Activated CD4-positive, CD25-positive, alpha-beta regulatory T cell (primary cell): ENCODE data around the gene COL20A1.

Experiments
- DNase-seq, 4 experiments: peaks; one replicate each; lab custom pipeline; 2025; lab: John Stamatoyannopoulos, UW

The COL20A1 gene

DNA sequence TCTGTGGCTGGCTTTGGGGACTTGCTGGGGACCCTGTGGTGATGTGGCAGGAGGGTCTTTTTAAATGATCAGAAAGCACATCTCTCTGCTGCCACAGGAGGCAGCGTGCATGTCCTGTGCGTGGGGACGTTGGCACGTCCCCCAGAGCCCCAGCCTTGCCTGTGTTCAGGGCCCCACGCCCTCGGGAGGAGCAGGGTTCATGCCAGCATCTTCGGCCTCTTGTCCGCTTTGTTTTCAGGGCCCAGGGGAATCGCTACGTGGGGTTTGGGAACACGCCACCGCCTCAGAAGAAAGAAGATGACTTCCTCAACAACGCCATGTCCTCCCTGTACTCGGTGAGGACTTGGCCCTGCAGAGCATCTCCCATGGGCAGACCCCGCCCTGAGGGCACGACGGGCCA lies 14.3 kb upstream of the COL20A1 start:
- DNase-seq, result no peak

DNA sequence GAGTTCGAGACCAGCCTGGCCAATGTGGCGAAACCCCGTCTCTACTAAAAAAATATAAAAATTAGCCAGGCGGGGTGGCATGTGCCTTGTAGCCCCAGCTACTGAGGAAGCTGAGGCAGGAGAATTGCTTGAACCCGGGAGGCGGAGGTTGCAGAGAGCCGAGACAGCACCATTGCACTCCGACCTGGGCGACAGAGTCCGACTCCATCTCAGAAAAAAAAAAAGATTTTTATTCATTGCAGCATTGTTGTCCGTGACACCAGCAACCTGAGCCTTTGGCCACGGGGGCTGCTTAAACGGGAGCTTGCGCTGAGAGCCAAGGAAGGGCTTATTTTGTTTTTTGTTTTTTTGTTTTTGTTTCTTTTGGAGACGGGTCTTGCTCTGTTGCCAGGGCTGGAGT lies 13.1 kb upstream of the COL20A1 start:
- no peak for DNase-seq

DNA sequence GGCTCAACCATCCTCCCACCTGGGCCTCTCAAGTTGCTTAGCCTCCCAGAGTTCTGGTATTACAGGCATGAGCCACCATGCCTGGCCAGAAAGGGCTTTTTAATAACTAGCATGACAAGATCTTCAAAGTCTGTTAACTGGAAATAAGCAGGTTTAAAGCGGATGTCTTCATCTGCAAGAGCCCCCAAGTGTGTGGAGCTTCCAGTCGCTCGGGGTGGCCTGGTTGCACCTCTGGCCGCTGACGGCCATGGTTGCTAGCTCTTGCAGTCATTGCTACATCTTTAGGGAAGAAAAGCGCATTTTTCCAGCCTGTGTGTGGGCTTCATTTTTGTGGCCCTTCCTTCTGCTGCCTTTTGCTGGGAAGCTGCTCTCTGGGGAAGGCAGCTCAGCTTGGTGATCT lies 12.6 kb upstream of the COL20A1 start:
- DNase-seq, result no peak

DNA sequence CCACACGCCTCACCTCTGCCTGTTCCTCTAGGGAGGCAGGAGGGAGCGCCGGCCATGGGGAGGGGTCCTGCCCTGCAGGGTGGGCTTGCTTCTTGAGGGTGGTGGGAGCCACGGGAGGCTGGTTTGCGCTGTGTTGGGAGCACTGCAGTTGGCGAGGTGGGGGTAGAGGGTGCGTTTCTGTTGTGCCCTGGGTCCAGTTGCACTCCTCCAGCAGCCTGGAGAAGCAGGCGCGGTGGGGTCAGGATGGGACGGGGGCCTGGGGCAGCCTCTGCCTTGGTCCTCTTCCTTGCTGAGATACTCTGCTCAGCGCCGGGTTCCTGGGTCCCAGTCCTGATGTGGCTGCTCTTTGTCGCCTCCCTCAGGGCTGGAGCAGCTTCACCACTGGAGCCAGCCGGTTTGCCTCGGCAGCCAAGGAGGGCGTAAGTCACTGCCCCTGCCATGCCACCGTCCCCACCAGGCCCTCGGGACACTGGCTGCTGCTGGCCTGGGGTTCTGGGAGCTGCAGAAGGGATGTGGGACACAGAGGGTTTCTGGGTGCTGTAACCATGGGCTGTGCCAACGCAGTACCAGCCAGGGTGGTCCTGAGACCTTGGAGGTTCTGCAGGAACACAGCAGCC lies 11.9 kb upstream of the COL20A1 start:
- DNase-seq, result no peak

DNA sequence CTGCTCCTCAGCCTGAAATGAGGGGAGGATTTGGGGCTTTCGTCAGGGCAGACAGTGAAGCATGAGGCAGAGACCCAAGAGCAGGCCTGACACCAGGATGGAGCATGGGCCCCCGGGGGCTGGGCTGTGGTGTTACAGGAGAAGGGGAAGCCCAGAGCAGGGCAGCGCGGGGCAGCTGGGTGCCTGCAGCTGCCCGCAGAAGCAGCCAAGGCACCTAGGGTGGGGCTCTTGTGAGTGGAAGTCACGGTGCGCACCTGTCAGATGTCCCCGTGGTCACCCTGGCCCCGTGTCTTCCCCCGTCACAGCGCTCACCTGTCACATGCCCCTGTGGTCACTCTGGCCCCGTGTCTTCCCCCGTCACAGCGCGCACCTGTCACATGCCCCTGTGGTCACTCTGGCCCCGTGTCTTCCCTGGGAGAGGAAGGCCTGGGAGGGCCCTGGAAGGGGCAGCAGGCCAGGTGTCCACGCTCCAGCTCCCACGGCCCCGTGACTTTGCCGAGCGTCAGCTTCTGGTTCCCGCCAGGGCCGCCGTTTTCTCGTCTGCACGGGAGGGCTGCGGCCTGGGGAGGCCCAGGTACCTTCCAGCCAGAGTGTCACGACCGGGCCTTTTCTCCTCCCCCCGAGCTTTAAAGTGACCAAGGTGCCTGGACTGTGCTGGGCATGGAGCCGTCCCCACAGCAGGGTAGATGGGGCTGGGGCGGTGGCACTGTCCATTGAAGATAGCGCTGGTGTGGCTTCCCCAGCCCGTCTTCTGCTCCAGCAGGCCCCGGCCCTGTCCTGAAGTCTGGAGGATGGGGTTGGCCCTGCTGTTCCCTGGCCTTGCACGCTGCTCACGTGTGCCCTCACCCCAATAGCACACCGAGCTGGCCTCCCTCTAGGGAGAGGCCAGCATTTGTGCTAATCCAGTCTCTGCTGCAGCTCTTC lies 11.0 kb upstream of the COL20A1 start:
- no peak for DNase-seq

DNA sequence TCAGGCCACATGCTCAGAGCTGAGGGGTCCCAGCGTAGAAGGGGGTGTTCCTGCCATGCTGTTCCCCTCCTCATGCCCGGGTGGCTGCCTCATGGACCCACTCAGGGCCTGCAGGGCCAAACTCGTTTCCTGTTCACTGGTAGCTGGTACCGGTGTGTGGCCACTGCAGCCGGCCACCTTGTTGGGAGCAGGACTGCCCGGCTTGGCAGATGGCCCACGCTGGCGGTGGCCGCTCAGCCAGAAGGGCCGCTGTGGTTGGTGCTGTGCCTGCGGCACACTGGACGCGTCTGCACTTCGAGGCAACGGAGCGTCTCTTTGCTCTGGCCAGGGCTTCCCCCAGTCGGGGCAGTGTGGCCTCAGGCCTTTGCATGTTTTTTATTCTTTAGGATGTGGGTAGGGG lies 10.0 kb upstream of the COL20A1 start:
- DNase-seq, result no peak

DNA sequence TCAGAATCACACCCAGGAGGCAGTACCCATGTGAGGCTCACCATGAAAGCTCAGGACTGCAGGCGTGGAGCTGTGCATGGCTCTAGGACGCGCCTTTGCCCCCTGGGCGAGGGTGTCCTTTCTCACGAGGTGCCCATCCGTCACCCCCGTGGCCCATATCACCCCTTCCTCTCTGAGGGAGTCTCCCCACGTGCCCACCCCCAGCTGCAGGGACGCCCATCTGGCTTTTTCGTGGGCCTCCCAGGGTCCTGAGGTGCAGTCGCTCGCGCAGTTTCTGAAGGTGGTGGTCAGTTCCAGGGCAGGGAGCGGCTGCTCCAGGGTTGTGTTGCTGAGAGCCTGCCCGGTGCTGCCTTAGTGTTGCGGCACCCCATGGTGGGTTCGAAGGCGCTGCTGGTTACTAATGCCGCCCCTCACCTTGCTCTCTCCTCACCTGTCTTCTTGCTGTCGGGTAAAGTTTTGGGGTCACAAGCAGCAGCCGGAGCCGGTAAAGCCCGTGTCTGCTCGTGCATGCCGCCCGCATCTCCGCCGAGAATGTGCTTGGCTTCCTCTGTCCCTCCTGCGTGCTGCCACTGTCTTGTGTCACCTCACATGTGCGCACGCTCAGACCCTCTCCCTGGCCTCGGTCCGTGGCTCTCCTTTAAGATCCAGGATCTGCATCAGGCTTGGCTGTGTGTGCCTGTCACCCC lies 9.4 kb upstream of the COL20A1 start:
- no peak for DNase-seq

DNA sequence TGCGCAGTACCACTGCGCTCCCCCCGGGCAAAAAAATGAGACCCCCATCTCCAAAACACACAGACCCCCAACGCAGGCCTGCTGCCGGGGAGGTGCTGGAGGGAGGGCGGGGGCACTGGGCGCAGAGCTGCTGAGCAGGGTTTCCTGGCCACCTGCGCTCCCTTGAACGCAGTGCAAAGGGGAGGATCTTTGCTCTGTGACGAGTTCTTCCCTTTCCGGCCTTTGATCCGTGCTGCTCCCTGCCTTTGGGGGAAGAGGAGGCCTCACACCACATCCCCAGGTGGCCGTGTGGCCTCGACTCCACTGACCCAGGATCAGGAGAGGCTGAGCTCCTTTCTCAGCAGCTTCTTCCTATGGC lies 8.9 kb upstream of the COL20A1 start:
- no peak for DNase-seq

DNA sequence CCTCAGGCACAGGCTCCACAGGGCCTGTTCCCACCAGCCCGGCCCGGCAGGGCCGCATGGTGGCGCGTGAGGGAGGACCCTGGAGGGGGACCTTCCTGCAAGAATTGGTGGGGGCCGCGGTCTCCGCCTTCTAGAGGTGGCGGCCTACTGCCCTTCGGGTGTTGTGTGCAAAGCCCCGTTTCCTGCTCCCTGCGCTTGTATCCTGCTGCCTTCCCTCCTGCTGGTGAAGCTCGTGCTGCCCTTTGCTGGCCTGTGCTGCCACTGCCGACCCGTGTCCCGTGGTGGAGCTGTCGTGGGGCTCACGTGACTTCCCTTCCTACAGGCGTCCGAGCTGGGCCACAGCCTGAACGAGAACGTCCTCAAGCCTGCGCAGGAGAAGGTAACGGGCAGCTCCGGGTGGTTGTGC lies 8.4 kb upstream of the COL20A1 start:
- DNase-seq, result no peak

DNA sequence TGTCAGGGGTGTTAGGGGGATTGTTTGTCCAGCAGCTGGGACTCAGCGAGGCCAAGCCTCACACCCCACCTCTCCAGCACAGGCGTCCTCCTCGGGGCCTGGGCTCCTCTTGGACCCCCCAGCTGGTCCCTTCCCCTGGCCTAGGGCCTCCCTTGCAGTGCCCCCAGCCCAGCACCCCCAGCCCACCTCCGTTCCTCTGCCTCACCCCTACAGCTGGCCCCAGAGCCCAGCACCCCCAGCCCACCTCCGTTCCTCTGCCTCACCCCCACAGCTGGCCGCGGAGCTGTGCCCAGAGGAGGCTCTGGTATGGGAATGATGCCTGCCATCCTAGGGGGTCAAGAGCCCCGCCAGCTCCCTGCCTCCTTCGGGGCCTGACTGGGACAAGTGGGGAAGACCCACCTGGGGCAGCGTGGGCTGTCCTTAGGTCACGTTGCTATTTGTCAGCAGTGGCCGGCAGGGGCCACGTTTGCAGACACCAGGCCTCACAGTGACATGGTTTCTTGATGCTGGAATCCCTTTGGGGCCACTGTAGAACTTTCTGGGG lies 7.9 kb upstream of the COL20A1 start:
- no peak for DNase-seq

DNA sequence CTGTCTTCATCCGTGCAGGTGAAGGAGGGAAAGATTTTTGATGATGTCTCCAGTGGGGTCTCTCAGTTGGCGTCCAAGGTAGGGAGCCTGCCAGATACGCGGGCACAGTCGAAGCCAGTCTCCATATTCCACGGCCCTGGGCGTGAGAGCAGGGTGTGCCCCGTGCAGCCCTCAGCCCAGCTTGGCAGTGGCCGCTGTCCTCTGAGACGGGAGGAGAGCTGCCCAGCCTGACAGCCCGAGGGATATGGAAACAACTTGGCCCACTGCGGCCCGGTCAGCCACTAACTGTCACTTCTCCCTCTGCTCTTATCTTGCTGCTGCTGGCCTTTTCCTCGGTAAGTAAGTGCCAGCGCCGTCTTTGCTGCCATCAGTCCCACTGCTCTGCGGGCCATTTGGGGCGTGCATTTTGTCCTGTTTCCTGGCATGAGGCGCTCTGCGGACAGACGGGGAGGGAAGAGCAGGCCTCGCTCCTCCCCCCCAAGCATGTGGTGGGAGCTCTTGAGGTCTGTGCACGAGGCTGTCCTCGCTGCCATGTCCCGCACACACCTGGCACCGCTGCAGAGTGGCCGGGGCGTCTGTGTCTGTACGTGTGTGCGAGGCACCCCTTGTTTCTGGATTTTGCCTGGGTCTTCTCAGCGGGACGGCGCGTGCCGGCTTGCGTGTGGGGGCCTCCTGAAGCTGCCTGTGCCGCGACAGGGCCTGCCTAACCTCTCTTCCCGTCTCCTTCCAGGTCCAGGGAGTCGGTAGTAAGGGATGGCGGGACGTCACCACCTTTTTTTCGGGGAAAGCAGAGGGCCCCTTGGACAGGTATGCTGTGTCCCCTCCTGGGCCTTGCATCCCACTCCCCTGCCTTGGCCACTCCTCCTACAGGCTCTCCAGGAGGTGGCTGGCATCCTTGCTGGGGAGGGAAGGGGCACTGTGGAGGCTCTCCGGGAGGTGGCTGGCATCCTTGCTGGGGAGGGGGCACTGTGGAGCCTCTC lies 7.1 kb upstream of the COL20A1 start:
- no peak for DNase-seq

DNA sequence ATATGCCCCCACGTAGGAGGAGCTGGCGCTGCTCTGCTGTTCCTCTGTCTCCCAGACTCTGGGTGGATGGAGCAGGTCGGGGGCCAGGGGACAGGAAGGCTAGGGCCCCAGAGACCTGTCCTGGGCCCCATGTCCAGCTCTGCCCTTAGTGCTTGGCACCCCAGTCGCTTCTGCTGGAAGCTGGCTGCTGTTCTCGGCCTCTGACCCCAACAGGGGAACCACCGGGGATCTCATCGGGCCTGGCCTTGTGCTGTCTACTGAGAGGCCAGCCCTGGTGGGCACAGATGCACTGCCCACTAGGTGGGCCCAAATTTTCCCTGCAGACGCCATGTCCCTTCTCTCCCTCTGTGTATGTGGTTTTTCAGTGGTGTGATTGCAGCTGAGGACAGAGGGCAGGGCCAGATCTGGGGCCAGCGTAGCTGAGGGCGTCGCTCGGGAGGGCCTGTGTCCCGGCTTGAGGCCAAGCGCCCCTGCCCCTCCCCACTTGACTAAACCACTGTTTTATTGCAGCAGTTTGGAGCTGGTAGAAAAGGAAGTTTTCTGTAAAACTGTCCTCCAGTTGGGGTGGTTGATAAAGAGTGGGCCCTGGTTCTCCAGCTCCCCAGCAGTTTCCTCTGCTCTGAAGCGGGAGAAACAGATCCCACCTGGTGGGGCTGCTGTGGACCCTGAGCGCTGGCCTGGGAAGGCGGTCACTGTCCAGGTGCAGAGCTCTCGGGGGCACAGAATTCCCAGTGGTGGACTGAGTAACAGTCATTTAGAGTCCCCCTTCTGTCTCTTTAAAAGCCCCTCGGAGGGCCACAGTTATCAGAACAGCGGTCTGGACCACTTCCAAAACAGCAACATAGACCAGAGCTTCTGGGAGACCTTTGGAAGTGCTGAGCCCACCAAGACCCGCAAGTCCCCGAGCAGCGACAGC lies 5.9 kb upstream of the COL20A1 start:
- no peak for DNase-seq

DNA sequence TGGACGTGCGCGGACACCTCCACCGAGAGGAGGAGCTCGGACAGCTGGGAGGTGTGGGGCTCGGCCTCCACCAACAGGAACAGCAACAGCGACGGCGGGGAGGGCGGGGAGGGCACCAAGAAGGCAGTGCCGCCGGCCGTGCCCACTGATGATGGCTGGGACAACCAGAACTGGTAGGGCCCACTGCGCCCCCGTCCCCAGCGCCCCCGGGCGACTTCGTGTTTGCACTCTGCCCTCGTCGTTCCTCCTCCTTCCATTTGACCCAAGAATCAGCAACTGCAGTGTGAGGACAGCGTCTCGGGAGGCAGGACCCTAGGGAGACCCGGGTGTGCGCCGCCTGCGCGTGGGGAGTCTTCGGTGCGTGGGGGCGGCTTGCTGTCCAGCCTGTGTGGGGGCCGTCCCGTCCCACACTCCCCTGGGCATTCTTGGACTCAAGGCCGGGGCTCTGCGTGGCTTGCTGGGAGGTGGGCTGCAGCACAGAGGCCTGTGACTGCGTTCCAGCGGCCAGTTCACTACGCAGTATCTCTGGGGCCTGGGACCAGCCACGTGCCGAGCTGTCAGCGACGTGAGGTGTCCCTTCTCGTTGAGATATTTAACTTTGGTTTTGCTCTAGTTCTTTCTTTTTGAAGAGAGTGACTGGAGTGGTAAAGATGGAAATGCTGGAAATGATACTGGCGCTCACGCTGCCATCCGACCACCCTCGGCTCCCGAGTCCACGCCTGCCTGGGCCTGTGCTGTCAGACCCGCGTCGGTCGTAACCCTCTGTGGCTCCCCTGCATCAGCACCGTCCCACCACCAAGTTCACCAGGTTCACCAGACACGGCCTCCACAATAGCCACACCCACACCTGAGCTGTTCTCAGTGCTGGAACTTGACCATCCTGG lies 5.0 kb upstream of the COL20A1 start:
- DNase-seq, result no peak

DNA sequence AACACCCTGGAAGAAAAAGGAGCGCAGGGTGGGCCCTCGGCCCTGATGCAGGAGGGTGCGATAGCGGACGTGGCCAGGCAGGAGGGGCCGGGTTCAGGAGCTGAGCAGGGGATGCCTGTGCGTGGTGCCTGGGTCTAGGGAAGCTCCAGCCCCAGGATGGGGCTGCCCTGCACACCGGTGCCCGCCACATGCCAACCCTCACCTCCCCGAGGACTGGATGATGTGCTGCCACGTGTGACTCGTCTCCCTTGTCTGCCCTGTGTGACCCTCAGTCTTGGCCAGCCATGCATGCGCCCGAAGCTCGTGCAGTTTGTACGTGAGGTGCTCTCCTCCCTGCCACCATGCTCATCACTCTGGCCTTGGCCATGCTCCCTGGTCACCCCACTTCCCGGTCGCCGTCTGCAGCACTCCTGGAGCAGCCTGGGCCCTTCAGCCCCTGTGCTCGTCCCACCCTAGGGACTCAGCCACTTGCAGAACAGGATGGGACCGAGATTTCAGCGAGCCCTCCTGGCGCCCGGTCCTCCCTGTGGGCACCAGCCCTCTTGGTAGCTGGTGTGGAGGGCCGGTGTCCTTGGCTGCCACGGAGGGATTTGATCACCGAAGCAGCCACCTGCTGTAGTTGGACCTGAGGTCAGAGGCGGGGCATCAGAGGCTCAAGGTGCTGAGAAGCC lies 4.3 kb upstream of the COL20A1 start:
- no peak for DNase-seq

DNA sequence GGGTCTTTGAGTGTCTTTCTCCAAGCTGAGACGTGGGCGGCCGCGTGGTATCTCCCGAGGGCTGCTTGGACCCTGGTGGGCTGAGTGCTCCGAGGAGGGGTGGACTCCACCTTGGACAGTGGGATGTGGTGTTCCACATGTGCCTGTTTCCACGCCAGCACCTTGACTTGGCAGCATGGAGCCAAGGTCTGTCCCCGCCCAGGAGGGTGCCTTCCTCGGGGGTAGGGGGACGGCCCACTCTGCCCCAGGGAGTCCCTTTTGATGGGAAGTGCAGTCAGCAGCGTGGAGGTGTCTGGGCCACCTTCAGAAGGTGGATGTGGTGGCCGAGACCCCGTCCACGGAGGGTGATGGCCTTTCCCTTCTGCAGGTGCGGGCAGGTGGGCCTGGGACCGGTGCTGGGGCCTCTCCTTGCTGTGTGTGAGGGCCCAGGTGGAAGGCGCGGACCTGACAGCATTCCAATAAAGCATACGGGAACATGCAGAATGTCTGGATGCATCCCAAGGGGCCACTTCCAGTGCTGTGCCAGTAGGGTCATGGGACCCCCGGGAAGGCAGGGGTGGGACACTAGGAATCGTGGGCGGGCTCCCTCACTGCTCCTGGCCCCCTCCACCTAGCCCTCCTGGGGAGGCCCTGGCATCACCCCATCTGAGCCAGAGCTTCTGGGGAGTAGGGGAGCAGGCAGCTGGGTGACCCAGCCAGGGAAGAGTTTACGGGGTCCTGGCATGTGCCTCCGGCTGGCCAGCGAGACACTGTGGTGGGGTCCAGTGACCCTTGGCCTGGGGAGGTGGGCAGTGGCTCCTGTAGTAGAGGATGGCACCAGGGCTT lies 3.5 kb upstream of the COL20A1 start:
- DNase-seq, result no peak

DNA sequence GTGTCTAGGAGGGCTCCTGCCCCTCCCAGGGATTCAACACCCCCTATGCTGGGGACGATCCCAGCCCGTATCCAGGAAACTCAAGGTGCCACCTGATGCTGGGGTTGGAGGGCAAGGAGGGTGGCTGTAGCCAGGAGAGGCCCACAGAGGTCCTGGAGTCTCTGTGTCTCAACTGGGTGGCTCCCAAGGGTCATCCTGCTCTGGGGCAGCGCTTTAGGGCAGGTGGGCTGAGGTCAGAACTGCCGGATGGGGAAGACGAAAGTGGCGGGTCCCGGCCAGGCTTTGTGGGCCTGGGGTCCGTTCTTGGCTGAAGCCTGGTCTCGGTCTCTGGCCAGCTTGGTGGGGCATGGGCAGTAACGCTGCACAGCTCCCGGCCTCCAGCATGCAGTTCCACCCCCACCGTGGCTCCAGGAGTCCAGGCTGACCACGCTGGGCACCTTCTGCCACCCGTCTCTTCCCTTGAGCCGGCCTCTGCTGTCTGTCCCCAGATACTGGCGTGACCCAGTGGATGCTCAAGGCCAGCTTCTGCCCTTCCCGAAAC lies 2.8 kb upstream of the COL20A1 start:
- DNase-seq, result no peak

DNA sequence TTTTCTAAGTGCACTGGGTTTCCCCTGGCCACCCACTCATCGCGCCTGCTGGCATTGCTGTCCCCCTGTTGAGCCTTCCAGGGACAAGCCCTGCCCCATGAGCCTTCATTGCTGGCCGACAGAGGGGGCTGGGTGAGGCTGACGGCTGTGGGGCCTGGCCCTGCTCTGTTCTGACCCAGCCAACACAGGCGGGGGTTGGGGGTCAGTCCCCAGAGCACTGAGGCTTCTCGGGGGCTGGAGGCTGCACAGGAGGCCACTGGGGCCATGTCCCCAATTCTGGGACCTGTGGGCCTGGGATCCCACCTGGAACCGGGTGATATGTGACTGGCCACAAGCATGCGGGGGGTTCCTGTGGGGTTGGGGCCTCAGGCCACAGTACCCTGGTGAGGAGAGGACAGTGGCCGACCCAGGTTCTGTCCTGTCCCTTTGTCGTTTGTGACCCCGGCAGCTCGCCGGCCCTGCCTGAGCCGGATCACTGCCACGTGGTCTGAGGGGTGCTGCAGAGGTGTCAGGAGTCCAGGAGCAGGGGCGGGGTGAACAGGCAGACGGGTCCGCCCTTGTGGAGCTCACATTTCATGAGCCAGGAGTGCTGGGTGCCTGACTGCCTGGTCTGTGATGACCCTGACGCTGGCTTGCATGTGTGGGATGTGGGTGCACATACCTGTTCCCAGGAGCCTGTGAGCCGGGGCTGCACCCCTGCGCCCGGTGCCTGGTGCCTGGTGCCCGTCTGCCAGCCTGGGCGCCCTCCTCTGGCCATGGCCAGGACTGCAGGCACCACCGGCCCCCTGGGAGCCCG lies 2.1 kb upstream of the COL20A1 start:
- peak; percentile 19 to 47 (median 42) for DNase-seq
